Measurements from ENCODE around the gene MAP3K9.

DNA sequence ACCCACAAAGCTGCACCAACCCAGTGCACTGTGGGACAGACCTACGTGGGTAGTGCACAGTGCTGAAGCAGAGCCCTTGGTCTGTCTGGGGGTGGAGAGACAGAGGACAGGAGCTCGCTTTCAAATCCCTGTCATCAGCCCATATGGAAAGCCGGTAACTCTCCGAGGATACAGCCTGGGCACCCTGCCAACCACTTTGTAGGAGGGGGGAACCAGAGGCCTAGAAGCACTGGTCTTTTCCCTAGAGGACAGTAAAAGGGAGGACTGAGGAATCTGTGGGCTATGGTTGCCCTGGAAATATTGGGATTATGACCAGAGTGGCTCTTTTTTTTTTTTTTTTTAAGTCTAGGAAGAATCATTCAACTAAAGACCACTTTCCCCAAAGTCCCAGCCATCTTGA is 74.3 kb downstream of the MAP3K9 start:
- TF ChIP-seq KDM4A (IDR thresholded peaks at IDR 0.05; ENCODE audit: low read depth, low read length, severe bottlenecking): no peak
- no peak for TF ChIP-seq SIN3A (conservative IDR thresholded peaks at IDR 0.05 in 1 of 2, IDR thresholded peaks at IDR 0.05 in 1 of 2; ENCODE audit: low read depth in 1 of 2, low read length in 2 of 2)
- TF ChIP-seq RFX5 (IDR thresholded peaks at IDR 0.05; ENCODE audit: borderline replicate concordance, low read depth, low read length): no peak
- TF ChIP-seq, protein P1, sequence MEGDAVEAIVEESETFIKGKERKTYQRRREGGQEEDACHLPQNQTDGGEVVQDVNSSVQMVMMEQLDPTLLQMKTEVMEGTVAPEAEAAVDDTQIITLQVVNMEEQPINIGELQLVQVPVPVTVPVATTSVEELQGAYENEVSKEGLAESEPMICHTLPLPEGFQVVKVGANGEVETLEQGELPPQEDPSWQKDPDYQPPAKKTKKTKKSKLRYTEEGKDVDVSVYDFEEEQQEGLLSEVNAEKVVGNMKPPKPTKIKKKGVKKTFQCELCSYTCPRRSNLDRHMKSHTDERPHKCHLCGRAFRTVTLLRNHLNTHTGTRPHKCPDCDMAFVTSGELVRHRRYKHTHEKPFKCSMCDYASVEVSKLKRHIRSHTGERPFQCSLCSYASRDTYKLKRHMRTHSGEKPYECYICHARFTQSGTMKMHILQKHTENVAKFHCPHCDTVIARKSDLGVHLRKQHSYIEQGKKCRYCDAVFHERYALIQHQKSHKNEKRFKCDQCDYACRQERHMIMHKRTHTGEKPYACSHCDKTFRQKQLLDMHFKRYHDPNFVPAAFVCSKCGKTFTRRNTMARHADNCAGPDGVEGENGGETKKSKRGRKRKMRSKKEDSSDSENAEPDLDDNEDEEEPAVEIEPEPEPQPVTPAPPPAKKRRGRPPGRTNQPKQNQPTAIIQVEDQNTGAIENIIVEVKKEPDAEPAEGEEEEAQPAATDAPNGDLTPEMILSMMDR (IDR thresholded peaks at IDR 0.05; ENCODE audit: control extremely low read depth in 1 of 3, insufficient read depth in 1 of 3, low read depth in 1 of 3, low read length in 3 of 3): no peak
- no peak for TF ChIP-seq POLR2A (IDR thresholded peaks at IDR 0.05; ENCODE audit: control extremely low read depth in 1 of 2, low read depth in 2 of 2, low read length in 2 of 2)

Measured in H1 (cell line).